ENCODE measurements around the gene DNAH10.

The DNAH10 gene

GRCh38 chr12:123888989-123889388 lies 126.9 kb downstream of the DNAH10 start:
- no peak for TF ChIP-seq CTCF (IDR thresholded peaks at IDR 0.05; ENCODE audit: insufficient read depth, missing control alignments)
- no peak for FAIRE-seq

DNA sequence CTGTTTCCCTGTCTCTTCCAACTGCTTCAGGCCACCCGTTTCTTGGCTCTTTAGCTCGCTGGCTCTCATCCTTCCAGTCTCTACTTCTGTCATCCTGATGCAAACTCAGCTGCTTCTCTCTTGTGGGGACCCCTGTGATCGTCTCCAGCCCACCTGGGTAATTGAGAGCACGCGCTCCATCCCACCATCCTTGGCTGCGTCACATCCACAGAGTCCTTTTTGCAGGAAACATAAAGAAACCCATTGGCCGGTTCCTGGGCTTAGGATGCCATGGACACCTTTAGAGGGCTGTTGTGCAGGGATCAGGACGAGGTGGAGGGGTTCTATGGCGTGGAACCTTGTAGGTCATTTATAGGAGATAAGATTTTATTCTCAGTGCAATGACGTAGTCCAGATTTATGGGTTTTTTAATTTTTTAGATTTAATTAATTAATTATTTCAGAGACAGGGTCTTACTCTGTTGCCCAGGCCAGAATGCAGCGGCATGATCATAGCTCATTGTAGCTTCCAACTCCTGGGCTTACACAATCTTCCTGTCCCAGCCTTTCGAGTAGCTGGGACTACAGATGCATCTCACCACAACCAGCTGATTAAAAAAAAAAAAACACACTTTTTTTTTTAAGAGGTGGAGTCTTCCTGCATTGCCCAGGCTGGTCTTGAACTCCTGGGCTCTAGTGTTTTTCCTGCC lies 127.9 kb downstream of the DNAH10 start:
- DNase-seq (ENCODE audit: insufficient read length, low spot score) (no peak), FAIRE-seq (no peak)
- no peak for TF ChIP-seq CTCF (IDR thresholded peaks at IDR 0.05; ENCODE audit: insufficient read depth, missing control alignments)

More at GRCh38 chr12:123888989-123889388, 126.9 kb downstream of the DNAH10 start:
- DNase-seq (ENCODE audit: insufficient read length, low spot score), result no peak

- no peak for TF ChIP-seq CTCF (IDR thresholded peaks at IDR 0.05; ENCODE audit: insufficient read depth, missing control alignments)
- no peak for FAIRE-seq
- DNase-seq (ENCODE audit: insufficient read length, low spot score), result no peak
These were observed 128.4 kb downstream of the DNAH10 start for GRCh38 chr12:123890536-123890902.

- no peak for TF ChIP-seq CTCF (IDR thresholded peaks at IDR 0.05; ENCODE audit: insufficient read depth, missing control alignments)
- FAIRE-seq (no peak), DNase-seq (ENCODE audit: insufficient read length, low spot score) (no peak)
These were observed 128.9 kb downstream of the DNAH10 start for GRCh38 chr12:123891011-123891410.

DNA sequence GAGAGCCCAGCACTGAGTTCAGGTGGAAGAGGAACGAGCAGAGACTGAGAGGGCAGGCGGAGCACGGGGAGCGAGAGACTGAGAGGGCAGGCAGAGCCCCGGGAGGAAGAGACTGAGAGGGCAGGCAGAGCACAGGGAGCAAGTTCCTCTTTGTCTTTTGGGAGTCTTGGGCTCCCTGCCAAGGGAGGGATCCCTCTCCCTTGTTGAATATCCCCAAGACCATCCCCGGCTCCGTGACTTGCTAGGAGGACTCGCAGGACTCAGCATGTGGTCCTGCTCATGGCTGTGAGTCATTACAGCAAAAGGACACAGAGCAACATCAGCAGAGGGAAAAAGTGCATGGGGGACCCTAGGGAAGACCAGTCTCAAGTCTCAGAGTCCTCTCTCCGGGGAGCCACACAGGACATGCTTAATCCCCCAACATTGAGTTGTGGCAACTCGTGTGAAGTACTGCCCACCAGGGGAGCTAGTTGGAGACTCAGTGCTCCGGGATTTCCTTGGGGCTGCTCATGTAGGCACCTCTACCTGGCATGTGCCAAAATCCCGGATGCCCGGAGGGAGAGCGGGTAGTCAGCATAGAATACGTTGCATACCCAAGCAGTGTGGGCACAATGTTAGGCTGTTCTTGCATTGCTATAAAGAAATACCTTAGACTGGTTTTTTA lies 129.5 kb downstream of the DNAH10 start:
- no peak for TF ChIP-seq CTCF (IDR thresholded peaks at IDR 0.05; ENCODE audit: insufficient read depth, missing control alignments)
- DNase-seq (ENCODE audit: insufficient read length, low spot score) (no peak), FAIRE-seq (no peak)

DNA sequence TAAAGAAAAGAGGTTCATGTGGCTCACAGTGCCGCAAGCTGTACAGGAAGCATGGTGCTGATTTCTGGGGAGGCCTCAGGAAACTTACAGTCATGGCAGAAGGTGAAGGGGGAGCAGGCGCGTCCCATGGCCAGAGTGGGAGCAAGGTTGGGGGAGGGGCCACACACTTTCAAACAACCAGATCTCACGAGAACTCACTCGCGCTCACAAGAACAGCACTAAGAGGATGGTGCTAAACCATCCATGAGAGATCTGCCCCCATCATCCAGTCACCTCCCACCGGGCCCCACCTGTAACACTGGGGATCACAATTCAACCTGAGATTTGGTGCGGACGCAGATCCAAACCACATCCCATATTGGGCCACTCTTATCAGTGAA lies 130.1 kb downstream of the DNAH10 start:
- DNase-seq (ENCODE audit: insufficient read length, low spot score) (no peak), FAIRE-seq (no peak)
- no peak for TF ChIP-seq CTCF (IDR thresholded peaks at IDR 0.05; ENCODE audit: insufficient read depth, missing control alignments)

DNA sequence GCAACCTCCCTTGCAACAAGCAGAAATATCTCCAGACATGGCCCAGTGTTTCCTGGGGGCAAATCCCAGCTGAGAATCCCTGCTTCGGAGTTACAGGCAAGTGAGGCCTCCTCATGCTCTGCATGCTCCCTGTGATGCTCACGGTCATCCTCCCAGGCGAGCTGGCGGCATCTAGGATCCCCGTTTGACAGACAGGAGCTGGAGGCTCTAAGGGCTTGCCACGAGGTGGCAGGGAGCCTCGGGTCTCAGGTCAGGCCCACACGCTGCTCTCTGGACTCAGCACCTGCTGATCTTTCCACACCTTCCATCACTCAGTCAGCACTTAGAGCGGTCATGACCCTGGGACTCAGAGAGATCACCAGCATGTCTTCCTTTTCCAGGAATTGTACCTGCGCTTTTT lies 130.8 kb downstream of the DNAH10 start:
- FAIRE-seq, result no peak
- TF ChIP-seq CTCF (IDR thresholded peaks at IDR 0.05; ENCODE audit: insufficient read depth, missing control alignments), result no peak
- DNase-seq (ENCODE audit: insufficient read length, low spot score), result no peak
